ENCODE results near the gene PRLR.

DNA sequence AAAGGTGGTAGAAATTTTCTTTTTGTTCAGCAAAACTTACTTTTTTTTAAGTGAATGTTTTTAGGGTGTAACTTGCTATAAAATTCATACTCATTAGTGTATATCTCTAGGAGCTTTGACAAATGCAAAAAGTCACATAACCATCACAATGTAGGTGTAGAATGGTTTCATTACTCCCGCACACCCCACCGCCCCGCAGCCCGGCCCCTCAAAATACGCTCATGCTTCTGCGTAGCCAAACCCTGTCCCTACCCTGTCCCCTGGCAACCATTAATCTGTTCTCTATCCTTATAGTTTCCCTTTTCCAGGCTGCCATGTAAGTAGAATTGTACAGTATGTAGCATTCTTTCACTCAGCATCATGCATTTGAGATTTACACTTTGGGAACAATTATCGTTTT lies 9.2 kb upstream of the PRLR start:
- TF ChIP-seq, protein P1, sequence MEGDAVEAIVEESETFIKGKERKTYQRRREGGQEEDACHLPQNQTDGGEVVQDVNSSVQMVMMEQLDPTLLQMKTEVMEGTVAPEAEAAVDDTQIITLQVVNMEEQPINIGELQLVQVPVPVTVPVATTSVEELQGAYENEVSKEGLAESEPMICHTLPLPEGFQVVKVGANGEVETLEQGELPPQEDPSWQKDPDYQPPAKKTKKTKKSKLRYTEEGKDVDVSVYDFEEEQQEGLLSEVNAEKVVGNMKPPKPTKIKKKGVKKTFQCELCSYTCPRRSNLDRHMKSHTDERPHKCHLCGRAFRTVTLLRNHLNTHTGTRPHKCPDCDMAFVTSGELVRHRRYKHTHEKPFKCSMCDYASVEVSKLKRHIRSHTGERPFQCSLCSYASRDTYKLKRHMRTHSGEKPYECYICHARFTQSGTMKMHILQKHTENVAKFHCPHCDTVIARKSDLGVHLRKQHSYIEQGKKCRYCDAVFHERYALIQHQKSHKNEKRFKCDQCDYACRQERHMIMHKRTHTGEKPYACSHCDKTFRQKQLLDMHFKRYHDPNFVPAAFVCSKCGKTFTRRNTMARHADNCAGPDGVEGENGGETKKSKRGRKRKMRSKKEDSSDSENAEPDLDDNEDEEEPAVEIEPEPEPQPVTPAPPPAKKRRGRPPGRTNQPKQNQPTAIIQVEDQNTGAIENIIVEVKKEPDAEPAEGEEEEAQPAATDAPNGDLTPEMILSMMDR (IDR thresholded peaks at IDR 0.05): no peak
- no peak for TF ChIP-seq POLR2A (IDR thresholded peaks at IDR 0.05)

All from right lobe of liver (tissue), 4 donors.